K562 (cell line): ENCODE results near the gene ECSIT.
A peak's percentile ranks its signal among the peaks of the same experiment; 100 is the strongest.

Source experiments
- CREB1 ChIP-seq, 2 experiments: sonication (generic) in 1 of 2; formaldehyde crosslinking in 1 of 2; IDR thresholded peaks; 2 replicates each; pipeline versions ENCODE4 v1.6.1 to v1.8.0; 2012 to 2022; ENCODE audit warnings: inconsistent platforms in 1 of 2, mild to moderate bottlenecking in 1 of 2, missing genetic modification reagents in 1 of 2, moderate library complexity in 1 of 2
- CTCF ChIP-seq, 3 experiments: IDR thresholded peaks in 2 of 3; conservative IDR thresholded peaks in 1 of 3; 2 replicates each; pipeline ENCODE4 v1.5.1; 2011 to 2012; ENCODE audit warnings: low read length in 3 of 3, mild to moderate bottlenecking in 3 of 3, control low read depth in 2 of 3, improper control_type of control experiment in 1 of 3, inconsistent platforms in 1 of 3, low read depth in 1 of 3, mixed read lengths in 1 of 3, moderate library complexity in 1 of 3; ENCODE audit not compliant: insufficient read depth in 2 of 3
- E2F6 ChIP-seq, 2 experiments: IDR thresholded peaks; 2 replicates each; pipeline ENCODE4 v1.6.1; 2011; ENCODE audit warnings: borderline replicate concordance in 1 of 2, control low read depth in 1 of 2, low read depth in 1 of 2, low read length in 1 of 2, mild to moderate bottlenecking in 1 of 2, mixed read lengths in 1 of 2, moderate library complexity in 1 of 2; ENCODE audit not compliant: insufficient read depth in 1 of 2, insufficient read length in 1 of 2, poor library complexity in 1 of 2, severe bottlenecking in 1 of 2; ENCODE audit errors: extremely low read depth in 1 of 2
- FOXJ2 ChIP-seq: fragments of 200-800 bp; sonication (Bioruptor generic); IDR thresholded peaks from 2 replicates; pipeline ENCODE4 v1.6.1; 2016; ENCODE audit warnings: missing genetic modification characterization, missing compliant biosample characterization
- HBP1 ChIP-seq: fragments of 450-650 bp; formaldehyde crosslinking; IDR thresholded peaks from 2 replicates; pipeline ENCODE4 v1.4.0; 2022; ENCODE audit warnings: missing genetic modification characterization
- HMG20B ChIP-seq: fragments of 250-450 bp; sonication (Bioruptor Pico); IDR thresholded peaks from 2 replicates; pipeline ENCODE4 v1.5.0; 2021; ENCODE audit warnings: mild to moderate bottlenecking
- KDM5B ChIP-seq: fragments of 200-600 bp; sonication (generic); IDR thresholded peaks from 2 replicates; pipeline ENCODE4 v1.6.1; 2012; ENCODE audit warnings: low read depth, mild to moderate bottlenecking, moderate library complexity, low read length, control low read depth, inconsistent platforms; ENCODE audit not compliant: insufficient replicate concordance
- MYBL2 ChIP-seq, 2 experiments: fragments of 450-650 bp in 1 of 2; sonication (generic) in 1 of 2; formaldehyde crosslinking in 1 of 2; IDR thresholded peaks; 2 replicates each; pipeline versions ENCODE4 v1.6.1 to v1.8.1; 2017 to 2022; ENCODE audit warnings: borderline replicate concordance in 1 of 2, inconsistent platforms in 1 of 2, low read depth in 1 of 2, mild to moderate bottlenecking in 1 of 2, missing genetic modification reagents in 1 of 2, moderate library complexity in 1 of 2
- POLR2AphosphoS5 ChIP-seq: IDR thresholded peaks from 2 replicates; pipeline ENCODE4 v1.6.1; 2011; ENCODE audit warnings: mild to moderate bottlenecking, low read depth, low read length, moderate library complexity; ENCODE audit not compliant: control insufficient read depth, insufficient read depth
- RBM22 ChIP-seq: fragments of 200-400 bp; formaldehyde crosslinking; IDR thresholded peaks from 2 replicates; pipeline ENCODE4 v1.6.1; 2018; ENCODE audit warnings: low read length, low read depth; ENCODE audit not compliant: poor library complexity, severe bottlenecking
- SP2 ChIP-seq: IDR thresholded peaks from 2 replicates; pipeline ENCODE4 v1.6.1; 2011; ENCODE audit warnings: mild to moderate bottlenecking, low read depth, low read length, moderate library complexity; ENCODE audit not compliant: poor library complexity, severe bottlenecking; ENCODE audit errors: extremely low read depth
- ZNF3 ChIP-seq: fragments of 250-450 bp; sonication (Bioruptor Pico); IDR thresholded peaks from 2 replicates; pipeline ENCODE4 v1.5.0; 2021; ENCODE audit warnings: mild to moderate bottlenecking, moderate library complexity
- TF ChIP-seq, protein P1 (sequence below): fragments of 250-450 bp; sonication (Bioruptor Pico); IDR thresholded peaks from 2 replicates; pipeline ENCODE4 v1.8.0; 2022; ENCODE audit warnings: inconsistent platforms, mild to moderate bottlenecking, moderate library complexity, borderline replicate concordance

- no peak for TF ChIP-seq CTCF (IDR thresholded peaks at IDR 0.05 in 2 of 3, conservative IDR thresholded peaks at IDR 0.05 in 1 of 3; ENCODE audit: insufficient read depth in 2 of 3, low read depth in 1 of 3, low read length in 3 of 3)
- TF ChIP-seq ZNF3 (CRISPR knock-in tag): no peak
- TF ChIP-seq MYBL2 (IDR thresholded peaks at IDR 0.05; ENCODE audit: low read depth): no peak
- no peak for TF ChIP-seq MYBL2 (CRISPR knock-in tag; IDR thresholded peaks at IDR 0.05; ENCODE audit: borderline replicate concordance)
- TF ChIP-seq FOXJ2 (tag): no peak
- no peak for TF ChIP-seq E2F6 (IDR thresholded peaks at IDR 0.05; ENCODE audit: borderline replicate concordance in 1 of 2, extremely low read depth in 1 of 2, insufficient read depth in 1 of 2, insufficient read length in 1 of 2, low read depth in 1 of 2, low read length in 1 of 2, poor library complexity in 1 of 2, severe bottlenecking in 1 of 2)
- TF ChIP-seq RBM22: no peak
- TF ChIP-seq, protein P1, sequence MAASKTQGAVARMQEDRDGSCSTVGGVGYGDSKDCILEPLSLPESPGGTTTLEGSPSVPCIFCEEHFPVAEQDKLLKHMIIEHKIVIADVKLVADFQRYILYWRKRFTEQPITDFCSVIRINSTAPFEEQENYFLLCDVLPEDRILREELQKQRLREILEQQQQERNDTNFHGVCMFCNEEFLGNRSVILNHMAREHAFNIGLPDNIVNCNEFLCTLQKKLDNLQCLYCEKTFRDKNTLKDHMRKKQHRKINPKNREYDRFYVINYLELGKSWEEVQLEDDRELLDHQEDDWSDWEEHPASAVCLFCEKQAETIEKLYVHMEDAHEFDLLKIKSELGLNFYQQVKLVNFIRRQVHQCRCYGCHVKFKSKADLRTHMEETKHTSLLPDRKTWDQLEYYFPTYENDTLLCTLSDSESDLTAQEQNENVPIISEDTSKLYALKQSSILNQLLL (CRISPR knock-in tag): no peak
- peak; percentile 46 for TF ChIP-seq SP2
- TF ChIP-seq HBP1 (CRISPR knock-in tag): no peak
- TF ChIP-seq POLR2AphosphoS5: peak; percentile 14; the same call in 1 of the 2 replicates
- no peak for TF ChIP-seq HMG20B (CRISPR knock-in tag)
- TF ChIP-seq CREB1 (IDR thresholded peaks at IDR 0.05): no peak
- no peak for TF ChIP-seq CREB1 (CRISPR knock-in tag; IDR thresholded peaks at IDR 0.05)
- no peak for TF ChIP-seq KDM5B
These were observed 23.9 kb downstream of the ECSIT start for GRCh38 chr19:11505032-11505503.
